Measurements from ENCODE around the gene SLC38A6.

Gene SLC38A6

GRCh38 chr14:60968099-60968498 lies 12.9 kb upstream of the SLC38A6 start:
- Mint-ChIP-seq H3K4me3 (no peak overlapping the region), H3K27me3 (ENCODE audit: low read depth) (no peaks in the 10 kb centered on the region), H3K36me3 (ENCODE audit: low read depth) (peaks cover 12% of the 10 kb centered on the region), H3K27ac (no peak overlapping the region), H3K9me3 (no peaks in the 10 kb centered on the region), H3K4me1 (ENCODE audit: low read depth) (peaks cover 2% of the 10 kb centered on the region)
- DNase-seq (ENCODE audit: low spot score) = no peak

- Mint-ChIP-seq H3K36me3 (ENCODE audit: low read depth) (peaks cover 9% of the 10 kb centered on the region), H3K4me3 (no peak overlapping the region), H3K9me3 (no peaks in the 10 kb centered on the region)
These were observed 12.4 kb upstream of the SLC38A6 start for GRCh38 chr14:60968671-60969070.

GRCh38 chr14:60970146-60970545 lies 10.9 kb upstream of the SLC38A6 start:
- Mint-ChIP-seq H3K27me3 (ENCODE audit: low read depth) (no peaks in the 10 kb centered on the region), H3K27ac (no peak overlapping the region), H3K9me3 (no peaks in the 10 kb centered on the region), H3K4me1 (ENCODE audit: low read depth) (no peaks in the 10 kb centered on the region), H3K4me3 (no peak overlapping the region), H3K36me3 (ENCODE audit: low read depth) (peaks cover 12% of the 10 kb centered on the region)
- no peak for DNase-seq (ENCODE audit: low spot score)

More at GRCh38 chr14:60968671-60969070, 12.4 kb upstream of the SLC38A6 start:
- H3K4me1 Mint-ChIP-seq (ENCODE audit: low read depth) = peaks cover 2% of the 10 kb centered on the region
- H3K27ac Mint-ChIP-seq = no peak overlapping the region
- no peaks in the 10 kb centered on the region for H3K27me3 Mint-ChIP-seq (ENCODE audit: low read depth)
- DNase-seq (ENCODE audit: low spot score) = no peak

GRCh38 chr14:60971271-60971670 lies 9.8 kb upstream of the SLC38A6 start:
- Mint-ChIP-seq H3K27ac (no peak overlapping the region), H3K9me3 (no peaks in the 10 kb centered on the region)
- DNase-seq (ENCODE audit: low spot score) = no peak

GRCh38 chr14:60972295-60972694 lies 8.8 kb upstream of the SLC38A6 start:
- Mint-ChIP-seq H3K27me3 (ENCODE audit: low read depth) (no peaks in the 10 kb centered on the region), H3K4me3 (no peak overlapping the region), H3K36me3 (ENCODE audit: low read depth) (peaks cover 12% of the 10 kb centered on the region), H3K27ac (no peak overlapping the region), H3K4me1 (ENCODE audit: low read depth) (peaks cover 2% of the 10 kb centered on the region), H3K9me3 (no peaks in the 10 kb centered on the region)
- DNase-seq (ENCODE audit: low spot score) = no peak

More at GRCh38 chr14:60971271-60971670, 9.8 kb upstream of the SLC38A6 start:
- Mint-ChIP-seq H3K27me3 (ENCODE audit: low read depth) (no peaks in the 10 kb centered on the region), H3K4me3 (no peak overlapping the region), H3K4me1 (ENCODE audit: low read depth) (no peaks in the 10 kb centered on the region), H3K36me3 (ENCODE audit: low read depth) (peaks cover 10% of the 10 kb centered on the region)

- peaks cover 14% of the 10 kb centered on the region for H3K36me3 Mint-ChIP-seq (ENCODE audit: low read depth)
- no peak for DNase-seq (ENCODE audit: low spot score)
- H3K4me3 Mint-ChIP-seq = no peak overlapping the region
- H3K4me1 Mint-ChIP-seq (ENCODE audit: low read depth) = peaks cover 4% of the 10 kb centered on the region
- H3K27ac Mint-ChIP-seq = no peak overlapping the region
- H3K9me3 Mint-ChIP-seq = no peaks in the 10 kb centered on the region
- no peaks in the 10 kb centered on the region for H3K27me3 Mint-ChIP-seq (ENCODE audit: low read depth)
These were observed 8.0 kb upstream of the SLC38A6 start for GRCh38 chr14:60973070-60973469.

GRCh38 chr14:60974090-60974651 lies 6.9 kb upstream of the SLC38A6 start:
- H3K36me3 Mint-ChIP-seq (ENCODE audit: low read depth) = peaks cover 14% of the 10 kb centered on the region
- DNase-seq (ENCODE audit: low spot score) = no peak
- no peaks in the 10 kb centered on the region for H3K9me3 Mint-ChIP-seq
- H3K27me3 Mint-ChIP-seq (ENCODE audit: low read depth) = no peaks in the 10 kb centered on the region
- H3K27ac Mint-ChIP-seq = no peak overlapping the region
- H3K4me1 Mint-ChIP-seq (ENCODE audit: low read depth) = peaks cover 6% of the 10 kb centered on the region
- H3K4me3 Mint-ChIP-seq = no peak overlapping the region

- Mint-ChIP-seq H3K9me3 (no peaks in the 10 kb centered on the region), H3K4me3 (no peak overlapping the region), H3K36me3 (ENCODE audit: low read depth) (peaks cover 14% of the 10 kb centered on the region), H3K27me3 (ENCODE audit: low read depth) (no peaks in the 10 kb centered on the region), H3K27ac (no peak overlapping the region), H3K4me1 (ENCODE audit: low read depth) (peaks cover 12% of the 10 kb centered on the region)
- DNase-seq (ENCODE audit: low spot score) = no peak
These were observed 5.5 kb upstream of the SLC38A6 start for GRCh38 chr14:60975551-60975950.

- no peak overlapping the region for H3K4me3 Mint-ChIP-seq
- no peak for DNase-seq (ENCODE audit: low spot score)
- no peaks in the 10 kb centered on the region for H3K27me3 Mint-ChIP-seq (ENCODE audit: low read depth)
- H3K4me1 Mint-ChIP-seq (ENCODE audit: low read depth) = peaks cover 13% of the 10 kb centered on the region
- no peak overlapping the region for H3K27ac Mint-ChIP-seq
- no peaks in the 10 kb centered on the region for H3K9me3 Mint-ChIP-seq
- H3K36me3 Mint-ChIP-seq (ENCODE audit: low read depth) = peaks cover 11% of the 10 kb centered on the region
These were observed 3.2 kb upstream of the SLC38A6 start for GRCh38 chr14:60977847-60978246.

- Mint-ChIP-seq H3K4me3 (no peak overlapping the region), H3K36me3 (ENCODE audit: low read depth) (peaks cover 5% of the 10 kb centered on the region), H3K27ac (no peak overlapping the region), H3K27me3 (ENCODE audit: low read depth) (no peaks in the 10 kb centered on the region), H3K4me1 (ENCODE audit: low read depth) (peaks cover 14% of the 10 kb centered on the region), H3K9me3 (no peaks in the 10 kb centered on the region)
- no peak for DNase-seq (ENCODE audit: low spot score)
These were observed 799 bp downstream of the SLC38A6 start for GRCh38 chr14:60981633-60982455.

- DNase-seq (ENCODE audit: low spot score) = no peak
- Mint-ChIP-seq H3K27me3 (ENCODE audit: low read depth) (no peaks in the 10 kb centered on the region), H3K4me1 (ENCODE audit: low read depth) (peaks cover 8% of the 10 kb centered on the region), H3K27ac (no peak overlapping the region), H3K4me3 (no peak overlapping the region), H3K9me3 (no peaks in the 10 kb centered on the region), H3K36me3 (ENCODE audit: low read depth) (peaks cover 2% of the 10 kb centered on the region)
These were observed 3.2 kb downstream of the SLC38A6 start for GRCh38 chr14:60984196-60984595.

- no peaks in the 10 kb centered on the region for H3K9me3 Mint-ChIP-seq
- peaks cover 2% of the 10 kb centered on the region for H3K4me1 Mint-ChIP-seq (ENCODE audit: low read depth)
- H3K36me3 Mint-ChIP-seq (ENCODE audit: low read depth) = peaks cover 3% of the 10 kb centered on the region
- H3K27ac Mint-ChIP-seq = no peak overlapping the region
- H3K4me3 Mint-ChIP-seq = no peak overlapping the region
- no peaks in the 10 kb centered on the region for H3K27me3 Mint-ChIP-seq (ENCODE audit: low read depth)
- DNase-seq (ENCODE audit: low spot score) = no peak
These were observed 5.5 kb downstream of the SLC38A6 start for GRCh38 chr14:60986500-60986899.

GRCh38 chr14:60989599-60989998 lies 8.6 kb downstream of the SLC38A6 start:
- Mint-ChIP-seq H3K36me3 (ENCODE audit: low read depth) (peaks cover 6% of the 10 kb centered on the region), H3K27me3 (ENCODE audit: low read depth) (no peaks in the 10 kb centered on the region), H3K9me3 (no peaks in the 10 kb centered on the region), H3K27ac (no peak overlapping the region), H3K4me1 (ENCODE audit: low read depth) (no peaks in the 10 kb centered on the region), H3K4me3 (no peak overlapping the region)
- no peak for DNase-seq (ENCODE audit: low spot score)

GRCh38 chr14:60998617-60999016 lies 17.6 kb downstream of the SLC38A6 start:
- DNase-seq (ENCODE audit: low spot score) = no peak
- Mint-ChIP-seq H3K4me1 (ENCODE audit: low read depth) (no peaks in the 10 kb centered on the region), H3K4me3 (no peak overlapping the region), H3K27me3 (ENCODE audit: low read depth) (no peaks in the 10 kb centered on the region), H3K27ac (no peak overlapping the region), H3K9me3 (no peaks in the 10 kb centered on the region), H3K36me3 (ENCODE audit: low read depth) (peaks cover 5% of the 10 kb centered on the region)
